Measurements from ENCODE around the gene STON2.
"Not testable (repeated sequence)": the region's sequence is repeated elsewhere in the genome, so short reads cannot be mapped to it uniquely, and the experiment has no call there.

STON2 gene

GRCh38 chr14:81382517-81383225, 17.5 kb downstream of the STON2 start:
- Histone ChIP-seq H3F3A (ENCODE audit: insufficient read depth) (no peaks in the 10 kb centered on the region), H3K79me2 (ENCODE audit: insufficient read depth, low read length) (no peaks in the 10 kb centered on the region), H3K9me2 (replicated peaks; ENCODE audit: insufficient read depth, low read length) (no peaks in the 10 kb centered on the region), H4K20me1 (ENCODE audit: low read depth, low read length) (no peaks in the 10 kb centered on the region), H3K36me3 (ENCODE audit: low read length) (no peaks in the 10 kb centered on the region), H3K9ac (ENCODE audit: low read length) (no peak overlapping the region), H2AFZ (ENCODE audit: low read depth, low read length, severe bottlenecking) (no peak overlapping the region), H3K4me2 (ENCODE audit: low read depth, low read length, poor library complexity, severe bottlenecking) (no peak overlapping the region), H3K27ac (ENCODE audit: low read depth, low read length) (no peak overlapping the region), H3K27me3 (ENCODE audit: low read length) (no peaks in the 10 kb centered on the region), H3K4me3 (ENCODE audit: insufficient read depth, low read length, poor library complexity, severe bottlenecking) (no peak overlapping the region), H3K9me3 (ENCODE audit: insufficient read depth, low read length) (no peaks in the 10 kb centered on the region)
- TF ChIP-seq EZH2phosphoT487 (conservative IDR thresholded peaks at IDR 0.05; ENCODE audit: low read length) (no peak), CTCF (IDR thresholded peaks at IDR 0.05; ENCODE audit: insufficient read depth, low read length, poor library complexity, severe bottlenecking) (no peak)

- not testable (repeated sequence) for H3F3A ChIP-seq (ENCODE audit: insufficient read depth); H4K20me1 ChIP-seq (ENCODE audit: low read depth, low read length); H3K4me2 ChIP-seq (ENCODE audit: low read depth, low read length, poor library complexity, severe bottlenecking); H3K9me2 ChIP-seq (replicated peaks; ENCODE audit: insufficient read depth, low read length); H3K79me2 ChIP-seq (ENCODE audit: insufficient read depth, low read length); H3K9me3 ChIP-seq (ENCODE audit: insufficient read depth, low read length); H3K9ac ChIP-seq (ENCODE audit: low read length); H3K36me3 ChIP-seq (ENCODE audit: low read length); H3K27me3 ChIP-seq (ENCODE audit: low read length); H3K4me3 ChIP-seq (ENCODE audit: insufficient read depth, low read length, poor library complexity, severe bottlenecking); H2AFZ ChIP-seq (ENCODE audit: low read depth, low read length, severe bottlenecking); H3K27ac ChIP-seq (ENCODE audit: low read depth, low read length)
Measured at GRCh38 chr14:81380009-81380408, 20.1 kb downstream of the STON2 start.

GRCh38 chr14:81371802-81372201, 28.3 kb downstream of the STON2 start:
- TF ChIP-seq EZH2phosphoT487 (conservative IDR thresholded peaks at IDR 0.05; ENCODE audit: low read length) (no peak), CTCF (IDR thresholded peaks at IDR 0.05; ENCODE audit: insufficient read depth, low read length, poor library complexity, severe bottlenecking) (no peak)
- no peaks in the 10 kb centered on the region for H3F3A ChIP-seq (ENCODE audit: insufficient read depth)

GRCh38 chr14:81367563-81367962, 32.6 kb downstream of the STON2 start:
- Histone ChIP-seq H3K4me2 (ENCODE audit: low read depth, low read length, poor library complexity, severe bottlenecking) (no peak overlapping the region), H3F3A (ENCODE audit: insufficient read depth) (no peaks in the 10 kb centered on the region), H3K79me2 (ENCODE audit: insufficient read depth, low read length) (no peaks in the 10 kb centered on the region), H3K36me3 (ENCODE audit: low read length) (no peaks in the 10 kb centered on the region), H3K9me2 (replicated peaks; ENCODE audit: insufficient read depth, low read length) (no peaks in the 10 kb centered on the region), H3K27me3 (ENCODE audit: low read length) (no peaks in the 10 kb centered on the region), H2AFZ (ENCODE audit: low read depth, low read length, severe bottlenecking) (no peak overlapping the region), H3K9ac (ENCODE audit: low read length) (no peak overlapping the region), H3K9me3 (ENCODE audit: insufficient read depth, low read length) (no peaks in the 10 kb centered on the region), H3K27ac (ENCODE audit: low read depth, low read length) (no peak overlapping the region), H4K20me1 (ENCODE audit: low read depth, low read length) (no peaks in the 10 kb centered on the region), H3K4me3 (ENCODE audit: insufficient read depth, low read length, poor library complexity, severe bottlenecking) (no peak overlapping the region)
- TF ChIP-seq CTCF (IDR thresholded peaks at IDR 0.05; ENCODE audit: insufficient read depth, low read length, poor library complexity, severe bottlenecking), result no peak
- TF ChIP-seq EZH2phosphoT487 (conservative IDR thresholded peaks at IDR 0.05; ENCODE audit: low read length), result no peak

More at GRCh38 chr14:81371802-81372201, 28.3 kb downstream of the STON2 start:
- H4K20me1 ChIP-seq (ENCODE audit: low read depth, low read length), result no peaks in the 10 kb centered on the region
- H3K36me3 ChIP-seq (ENCODE audit: low read length), result no peaks in the 10 kb centered on the region
- H3K4me2 ChIP-seq (ENCODE audit: low read depth, low read length, poor library complexity, severe bottlenecking), result no peak overlapping the region
- H3K79me2 ChIP-seq (ENCODE audit: insufficient read depth, low read length), result no peaks in the 10 kb centered on the region
- H3K27me3 ChIP-seq (ENCODE audit: low read length), result 0 out of 2 replicates have a peak, but pooled peaks cover 3% of the 10 kb centered on the region
- H3K4me3 ChIP-seq (ENCODE audit: insufficient read depth, low read length, poor library complexity, severe bottlenecking), result no peak overlapping the region
- H2AFZ ChIP-seq (ENCODE audit: low read depth, low read length, severe bottlenecking), result no peak overlapping the region
- no peaks in the 10 kb centered on the region for H3K9me3 ChIP-seq (ENCODE audit: insufficient read depth, low read length)
- H3K27ac ChIP-seq (ENCODE audit: low read depth, low read length), result no peak overlapping the region
- H3K9ac ChIP-seq (ENCODE audit: low read length), result no peak overlapping the region
- H3K9me2 ChIP-seq (replicated peaks; ENCODE audit: insufficient read depth, low read length), result no peaks in the 10 kb centered on the region; the same call in 1 of the 2 replicates
